HepG2 (cell line): ENCODE data around the gene NSD1. TPM values are rescaled to one million over a fixed set of nuclear protein-coding genes. Genes with fewer than 3 reads are reported as not detected.

ENCODE experiments used
- AKAP8 ChIP-seq: sonication (generic); formaldehyde crosslinking; IDR thresholded peaks from 2 replicates; pipeline ENCODE4 v1.5.1; 2020; ENCODE audit warnings: mild to moderate bottlenecking, missing genetic modification reagents
- BORCS8-MEF2B ChIP-seq: sonication (generic); formaldehyde crosslinking; IDR thresholded peaks from 2 replicates; pipeline ENCODE4 v1.8.0; 2022; ENCODE audit warnings: mild to moderate bottlenecking, missing genetic modification reagents
- DNMT1 ChIP-seq: sonication (generic); formaldehyde crosslinking; IDR thresholded peaks from 2 replicates; pipeline ENCODE4 v1.5.1; 2020; ENCODE audit warnings: mild to moderate bottlenecking, missing genetic modification reagents
- GABPB1 ChIP-seq: IDR thresholded peaks from 2 replicates; pipeline ENCODE4 v1.6.1; 2016; ENCODE audit warnings: mild to moderate bottlenecking, missing genetic modification reagents, moderate library complexity, missing compliant biosample characterization
- GATAD2A ChIP-seq: IDR thresholded peaks from 2 replicates; pipeline ENCODE4 v1.6.1; 2016
- IRF2 ChIP-seq: IDR thresholded peaks from 2 replicates; pipeline ENCODE4 v1.6.1; 2018; ENCODE audit warnings: missing genetic modification reagents, missing compliant biosample characterization
- KDM2A ChIP-seq: sonication (generic); formaldehyde crosslinking; IDR thresholded peaks from 2 replicates; pipeline ENCODE4 v1.4.0; 2020; ENCODE audit warnings: low read depth, missing genetic modification reagents, borderline replicate concordance
- KLF16 ChIP-seq, 2 experiments: sonication (generic) in 1 of 2; formaldehyde crosslinking in 1 of 2; IDR thresholded peaks; 2 replicates each; pipeline versions ENCODE4 v1.6.1 to v1.8.0; 2016 to 2023; ENCODE audit warnings: missing genetic modification reagents in 2 of 2, missing compliant biosample characterization in 1 of 2
- MAZ ChIP-seq, 2 experiments: sonication (generic) in 1 of 2; formaldehyde crosslinking in 1 of 2; IDR thresholded peaks; 2 replicates each; pipeline versions ENCODE4 v1.5.0 to v1.6.1; 2012 to 2020; ENCODE audit warnings: low read depth in 2 of 2, mild to moderate bottlenecking in 2 of 2, borderline replicate concordance in 1 of 2, improper control_type of control experiment in 1 of 2, low read length in 1 of 2, missing genetic modification reagents in 1 of 2, moderate library complexity in 1 of 2
- PAX8 ChIP-seq: sonication (generic); formaldehyde crosslinking; IDR thresholded peaks from 2 replicates; pipeline ENCODE4 v1.8.0; 2022; ENCODE audit warnings: mild to moderate bottlenecking, missing genetic modification reagents, borderline replicate concordance
- REPIN1 ChIP-seq: sonication (generic); formaldehyde crosslinking; IDR thresholded peaks from 2 replicates; pipeline ENCODE4 v1.8.0; 2022; ENCODE audit warnings: missing genetic modification reagents, low read depth, mild to moderate bottlenecking, borderline replicate concordance
- SALL1 ChIP-seq: sonication (generic); formaldehyde crosslinking; IDR thresholded peaks from 2 replicates; pipeline ENCODE4 v1.8.0; 2022; ENCODE audit warnings: mild to moderate bottlenecking, missing genetic modification reagents
- STAG1 ChIP-seq: sonication (generic); formaldehyde crosslinking; IDR thresholded peaks from 2 replicates; pipeline ENCODE4 v1.4.0; 2020; ENCODE audit warnings: missing genetic modification reagents
- TAF15 ChIP-seq: fragments of 200-400 bp; formaldehyde crosslinking; IDR thresholded peaks from one replicate; pipeline ENCODE4 v1.6.1; 2018; ENCODE audit warnings: mild to moderate bottlenecking, low read depth, low read length; ENCODE audit not compliant: poor library complexity, severe bottlenecking
- TEAD3 ChIP-seq: optimal IDR thresholded peaks from 2 replicates; pipeline ENCODE3; 2016; ENCODE audit warnings: borderline replicate concordance
- TGIF2 ChIP-seq: IDR thresholded peaks from 2 replicates; pipeline ENCODE4 v1.6.1; 2016; ENCODE audit warnings: control low read depth, missing compliant biosample characterization
- YY1 ChIP-seq: IDR thresholded peaks from 2 replicates; pipeline ENCODE4 v1.6.1; 2011; ENCODE audit warnings: low read length, low read depth, moderate library complexity, mild to moderate bottlenecking; ENCODE audit not compliant: insufficient read depth, insufficient replicate concordance
- ZBTB7A ChIP-seq: sonication (generic); formaldehyde crosslinking; IDR thresholded peaks from 2 replicates; pipeline ENCODE4 v1.8.0; 2022; ENCODE audit warnings: mild to moderate bottlenecking, missing genetic modification reagents
- ZNF362 ChIP-seq: sonication (generic); formaldehyde crosslinking; IDR thresholded peaks from 2 replicates; pipeline ENCODE4 v1.4.0; 2020; ENCODE audit warnings: missing genetic modification reagents, mild to moderate bottlenecking, borderline replicate concordance
- ZNF549 ChIP-seq: sonication (generic); formaldehyde crosslinking; IDR thresholded peaks from 2 replicates; pipeline ENCODE4 v1.5.0; 2020; ENCODE audit warnings: missing genetic modification reagents
- polyA plus RNA-seq, 8 experiments: library from polyadenylated mRNA; depleted of rRNA in 3 of 8; stranded (reverse) in 7 of 8; unstranded in 1 of 8; fragments of >200 nt; fragmentation: Illumina TruSeq in 4 of 8; extraction: Trizol in 4 of 8; gene quantifications; 2 replicates each; pipeline versions ENCODE4 v1.2.1 to v1.2.3, GENCODE V29; 2011 to 2016; ENCODE audit warnings: low read depth in 4 of 8, missing spikeins in 1 of 8, mixed read lengths in 1 of 8; ENCODE audit not compliant: insufficient read depth in 1 of 8
- total RNA-seq, 5 experiments: library from RNA; depleted of rRNA; stranded (reverse); fragments of >200 nt; fragmentation: Illumina TruSeq; extraction: Trizol; gene quantifications; 2 replicates each; pipeline ENCODE4 v1.2.3, GENCODE V29; 2016; ENCODE audit warnings: low read depth in 1 of 5
- TF ChIP-seq, protein P1 (sequence below): sonication (generic); formaldehyde crosslinking; IDR thresholded peaks from 2 replicates; pipeline ENCODE4 v1.5.1; 2020; ENCODE audit warnings: missing genetic modification reagents, mild to moderate bottlenecking, borderline replicate concordance
- TF ChIP-seq, protein P2 (sequence below): sonication (generic); formaldehyde crosslinking; IDR thresholded peaks from 2 replicates; pipeline ENCODE4 v1.5.1; 2020; ENCODE audit warnings: mild to moderate bottlenecking, missing genetic modification reagents, moderate library complexity

NSD1 gene
- total and polyA plus RNA-seq, 2 of the 13 experiments (the other 11 are each of a cell fraction or from before 2014, with no cell fraction given) = 0.01 to 0.09 TPM

GRCh38 chr5:177111720-177112394 is 21.7 kb upstream of the NSD1 start (continued):
- TF ChIP-seq KDM2A (peak; percentile 38; the same call in 1 of the 2 replicates), REPIN1 (peak; percentile 26; the same call in 1 of the 2 replicates), AKAP8 (0 out of 2 replicates have a peak, but pooled peaks have one; percentile 43), ZBTB7A (CRISPR knock-in tag) (peak; percentile 97), TEAD3 (CRISPR knock-in tag) (peak; percentile 61), TAF15 (no peak), YY1 (no peak), ZNF362 (peak; percentile 49; the same call in 1 of the 2 replicates), GATAD2A (CRISPR knock-in tag) (peak; percentile 44), KLF16 (CRISPR knock-in tag; IDR thresholded peaks at IDR 0.05) (peak in 1 of 2 experiments; percentile 54; a peak in 1 of 4 replicates), BORCS8-MEF2B (CRISPR knock-in tag) (0 out of 2 replicates have a peak, but pooled peaks have one; percentile 34), DNMT1 (CRISPR knock-in tag) (0 out of 2 replicates have a peak, but pooled peaks have one; percentile 55), IRF2 (CRISPR knock-in tag) (0 out of 2 replicates have a peak, but pooled peaks have one; percentile 34), GABPB1 (CRISPR knock-in tag) (no peak), TGIF2 (peak; percentile 73), SALL1 (CRISPR knock-in tag) (peak; percentile 75), ZNF549 (no peak), MAZ (IDR thresholded peaks at IDR 0.05; ENCODE audit: borderline replicate concordance, low read depth, low read length) (no peak), MAZ (CRISPR knock-in tag; IDR thresholded peaks at IDR 0.05; ENCODE audit: low read depth) (peak; percentile 60; the same call in 1 of the 2 replicates), STAG1 (peak; percentile 97), PAX8 (CRISPR knock-in tag) (no peak)
- TF ChIP-seq, protein P1, sequence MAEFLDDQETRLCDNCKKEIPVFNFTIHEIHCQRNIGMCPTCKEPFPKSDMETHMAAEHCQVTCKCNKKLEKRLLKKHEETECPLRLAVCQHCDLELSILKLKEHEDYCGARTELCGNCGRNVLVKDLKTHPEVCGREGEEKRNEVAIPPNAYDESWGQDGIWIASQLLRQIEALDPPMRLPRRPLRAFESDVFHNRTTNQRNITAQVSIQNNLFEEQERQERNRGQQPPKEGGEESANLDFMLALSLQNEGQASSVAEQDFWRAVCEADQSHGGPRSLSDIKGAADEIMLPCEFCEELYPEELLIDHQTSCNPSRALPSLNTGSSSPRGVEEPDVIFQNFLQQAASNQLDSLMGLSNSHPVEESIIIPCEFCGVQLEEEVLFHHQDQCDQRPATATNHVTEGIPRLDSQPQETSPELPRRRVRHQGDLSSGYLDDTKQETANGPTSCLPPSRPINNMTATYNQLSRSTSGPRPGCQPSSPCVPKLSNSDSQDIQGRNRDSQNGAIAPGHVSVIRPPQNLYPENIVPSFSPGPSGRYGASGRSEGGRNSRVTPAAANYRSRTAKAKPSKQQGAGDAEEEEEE (CRISPR knock-in tag) = 0 out of 2 replicates have a peak, but pooled peaks have one; percentile 63
- TF ChIP-seq, protein P2, sequence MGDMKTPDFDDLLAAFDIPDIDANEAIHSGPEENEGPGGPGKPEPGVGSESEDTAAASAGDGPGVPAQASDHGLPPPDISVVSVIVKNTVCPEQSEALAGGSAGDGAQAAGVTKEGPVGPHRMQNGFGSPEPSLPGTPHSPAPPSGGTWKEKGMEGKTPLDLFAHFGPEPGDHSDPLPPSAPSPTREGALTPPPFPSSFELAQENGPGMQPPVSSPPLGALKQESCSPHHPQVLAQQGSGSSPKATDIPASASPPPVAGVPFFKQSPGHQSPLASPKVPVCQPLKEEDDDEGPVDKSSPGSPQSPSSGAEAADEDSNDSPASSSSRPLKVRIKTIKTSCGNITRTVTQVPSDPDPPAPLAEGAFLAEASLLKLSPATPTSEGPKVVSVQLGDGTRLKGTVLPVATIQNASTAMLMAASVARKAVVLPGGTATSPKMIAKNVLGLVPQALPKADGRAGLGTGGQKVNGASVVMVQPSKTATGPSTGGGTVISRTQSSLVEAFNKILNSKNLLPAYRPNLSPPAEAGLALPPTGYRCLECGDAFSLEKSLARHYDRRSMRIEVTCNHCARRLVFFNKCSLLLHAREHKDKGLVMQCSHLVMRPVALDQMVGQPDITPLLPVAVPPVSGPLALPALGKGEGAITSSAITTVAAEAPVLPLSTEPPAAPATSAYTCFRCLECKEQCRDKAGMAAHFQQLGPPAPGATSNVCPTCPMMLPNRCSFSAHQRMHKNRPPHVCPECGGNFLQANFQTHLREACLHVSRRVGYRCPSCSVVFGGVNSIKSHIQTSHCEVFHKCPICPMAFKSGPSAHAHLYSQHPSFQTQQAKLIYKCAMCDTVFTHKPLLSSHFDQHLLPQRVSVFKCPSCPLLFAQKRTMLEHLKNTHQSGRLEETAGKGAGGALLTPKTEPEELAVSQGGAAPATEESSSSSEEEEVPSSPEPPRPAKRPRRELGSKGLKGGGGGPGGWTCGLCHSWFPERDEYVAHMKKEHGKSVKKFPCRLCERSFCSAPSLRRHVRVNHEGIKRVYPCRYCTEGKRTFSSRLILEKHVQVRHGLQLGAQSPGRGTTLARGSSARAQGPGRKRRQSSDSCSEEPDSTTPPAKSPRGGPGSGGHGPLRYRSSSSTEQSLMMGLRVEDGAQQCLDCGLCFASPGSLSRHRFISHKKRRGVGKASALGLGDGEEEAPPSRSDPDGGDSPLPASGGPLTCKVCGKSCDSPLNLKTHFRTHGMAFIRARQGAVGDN (CRISPR knock-in tag) = peak; percentile 57
